ENCODE results near the gene EXOC2.
A peak's percentile ranks its signal among the peaks of the same experiment; 100 is the strongest.

Gene EXOC2

DNA sequence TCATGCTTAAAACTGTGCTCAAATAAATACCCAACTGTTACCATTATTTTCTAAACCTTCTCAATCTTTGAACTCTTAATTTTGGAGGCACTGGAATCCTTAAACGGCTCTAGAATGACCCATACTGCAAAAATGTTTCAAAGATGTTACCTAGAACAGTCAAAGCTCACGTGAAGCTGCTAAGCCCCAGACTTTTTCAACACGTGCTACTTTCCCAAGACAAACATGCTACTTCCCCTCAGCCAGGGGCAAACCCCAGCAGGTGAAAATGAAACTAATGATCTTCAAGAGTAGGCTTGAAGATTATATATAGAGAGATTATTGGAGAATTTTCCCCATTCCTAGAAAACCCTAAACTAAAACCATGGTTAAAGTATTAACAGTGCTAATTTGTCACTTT, 64.2 kb downstream of the EXOC2 start:
- no CpG with 5 or more reads among the region's 3 CpGs for WGBS, 2 donors (ENCODE audit: extremely low coverage in 2 of 2, insufficient read length in 2 of 2, insufficient replicate concordance in 1 of 2)
- Histone ChIP-seq H2BK120ac (ENCODE audit: low read depth, low read length) (no peak overlapping the region), H2AFZ (ENCODE audit: low read length) (no peak overlapping the region), H3K18ac (ENCODE audit: low read length) (no peak overlapping the region), H3K9ac (ENCODE audit: low read depth, low read length, poor library complexity) (no peak overlapping the region), H3K14ac (ENCODE audit: low read length) (no peak overlapping the region), H2BK15ac (ENCODE audit: low read length) (no peak overlapping the region), H3K4me1 (ENCODE audit: control insufficient read depth in 2 of 2, insufficient read depth in 1 of 2, low read depth in 1 of 2, low read length in 2 of 2) (peaks cover 0 to 2% of the 10 kb centered on the region in 2 donors), H3K36me3 (replicated peaks in 1 of 2; ENCODE audit: control insufficient read depth in 2 of 2, insufficient read depth in 2 of 2, low read length in 2 of 2) (peaks cover 1 to 18% of the 10 kb centered on the region in 2 donors), H3K4me3 (ENCODE audit: low read length in 2 of 2) (no peak overlapping the region), H3K27me3 (ENCODE audit: control insufficient read depth in 3 of 3, insufficient read depth in 3 of 3, low read depth in 1 of 3, low read length in 3 of 3) (no peaks in the 10 kb centered on the region), H4K8ac (ENCODE audit: low read depth, low read length) (no peak overlapping the region), H3K79me1 (ENCODE audit: low read depth, low read length) (no peaks in the 10 kb centered on the region), H3K4me2 (ENCODE audit: insufficient read depth, low read length, poor library complexity, severe bottlenecking) (no peak overlapping the region), H4K91ac (ENCODE audit: low read depth, low read length, poor library complexity) (no peak overlapping the region), H3K9me3 (replicated peaks in 1 of 2; ENCODE audit: control insufficient read depth in 2 of 2, insufficient read depth in 1 of 2, low read depth in 1 of 2, low read length in 2 of 2) (no peaks in the 10 kb centered on the region), H2BK12ac (ENCODE audit: low read length) (no peak overlapping the region), H3K23ac (ENCODE audit: low read depth, low read length, poor library complexity) (no peak overlapping the region), H3K4ac (ENCODE audit: low read length) (no peak overlapping the region), H2BK5ac (ENCODE audit: low read length) (no peak overlapping the region), H2AK5ac (ENCODE audit: low read depth, low read length) (no peak overlapping the region), H3K27ac (replicated peaks; ENCODE audit: low read length) (no peak overlapping the region)
- no peak for DNase-seq (ENCODE audit: low spot score)

DNA sequence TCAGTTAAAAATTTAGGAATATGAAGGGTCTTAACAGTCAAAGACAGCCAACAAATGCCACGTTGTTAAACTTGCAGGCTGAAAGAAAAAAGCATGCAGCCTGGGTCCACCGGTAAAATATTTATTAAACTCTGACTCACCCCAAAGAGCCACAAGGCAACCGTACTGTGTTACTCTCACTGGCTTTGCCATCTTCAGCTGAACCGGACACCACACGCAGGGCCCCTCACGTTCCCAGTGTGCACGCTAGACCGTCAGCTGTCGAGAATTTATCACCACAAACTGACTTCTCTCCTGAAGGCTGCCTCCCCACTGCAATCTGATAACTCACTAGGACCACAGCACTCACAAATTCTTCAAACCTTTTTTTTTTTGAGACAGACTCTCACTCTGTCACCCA, 66.7 kb downstream of the EXOC2 start:
- Histone ChIP-seq H4K8ac (ENCODE audit: low read depth, low read length) (no peak overlapping the region), H2BK15ac (ENCODE audit: low read length) (no peak overlapping the region), H3K4ac (ENCODE audit: low read length) (no peak overlapping the region), H3K27ac (replicated peaks; ENCODE audit: low read length) (no peak overlapping the region), H2BK5ac (ENCODE audit: low read length) (no peak overlapping the region), H3K18ac (ENCODE audit: low read length) (no peak overlapping the region), H3K79me1 (ENCODE audit: low read depth, low read length) (no peaks in the 10 kb centered on the region), H3K27me3 (ENCODE audit: control insufficient read depth in 3 of 3, insufficient read depth in 3 of 3, low read depth in 1 of 3, low read length in 3 of 3) (no peaks in the 10 kb centered on the region), H3K36me3 (replicated peaks in 1 of 2; ENCODE audit: control insufficient read depth in 2 of 2, insufficient read depth in 2 of 2, low read length in 2 of 2) (peaks cover 1 to 7% of the 10 kb centered on the region in 2 donors), H3K4me3 (ENCODE audit: low read length in 2 of 2) (no peak overlapping the region), H4K91ac (ENCODE audit: low read depth, low read length, poor library complexity) (no peak overlapping the region), H3K14ac (ENCODE audit: low read length) (no peak overlapping the region), H2AFZ (ENCODE audit: low read length) (no peak overlapping the region), H2BK120ac (ENCODE audit: low read depth, low read length) (no peak overlapping the region), H3K9ac (ENCODE audit: low read depth, low read length, poor library complexity) (no peak overlapping the region), H3K4me1 (ENCODE audit: control insufficient read depth in 2 of 2, insufficient read depth in 1 of 2, low read depth in 1 of 2, low read length in 2 of 2) (peaks cover 0 to 2% of the 10 kb centered on the region in 2 donors), H3K9me3 (replicated peaks in 1 of 2; ENCODE audit: control insufficient read depth in 2 of 2, insufficient read depth in 1 of 2, low read depth in 1 of 2, low read length in 2 of 2) (no peaks in the 10 kb centered on the region), H2AK5ac (ENCODE audit: low read depth, low read length) (no peak overlapping the region), H3K4me2 (ENCODE audit: insufficient read depth, low read length, poor library complexity, severe bottlenecking) (no peak overlapping the region), H3K23ac (ENCODE audit: low read depth, low read length, poor library complexity) (no peak overlapping the region), H2BK12ac (ENCODE audit: low read length) (no peak overlapping the region)
- no CpG with 5 or more reads among the region's 9 CpGs for WGBS, 2 donors (ENCODE audit: extremely low coverage in 2 of 2, insufficient read length in 2 of 2, insufficient replicate concordance in 1 of 2)
- DNase-seq (ENCODE audit: low spot score), result no peak

GRCh38 chr6:624979-625378, 68.0 kb downstream of the EXOC2 start:
- Histone ChIP-seq H3K4me3 (ENCODE audit: low read length in 2 of 2) (peak overlapping the region in 1 of 2 donors; percentile 14), H4K91ac (ENCODE audit: low read depth, low read length, poor library complexity) (no peak overlapping the region), H2AFZ (ENCODE audit: low read length) (no peak overlapping the region), H2BK15ac (ENCODE audit: low read length) (no peak overlapping the region), H2AK5ac (ENCODE audit: low read depth, low read length) (no peak overlapping the region), H3K36me3 (replicated peaks in 1 of 2; ENCODE audit: control insufficient read depth in 2 of 2, insufficient read depth in 2 of 2, low read length in 2 of 2) (no peaks in the 10 kb centered on the region), H3K14ac (ENCODE audit: low read length) (no peak overlapping the region), H3K9me3 (replicated peaks in 1 of 2; ENCODE audit: control insufficient read depth in 2 of 2, insufficient read depth in 1 of 2, low read depth in 1 of 2, low read length in 2 of 2) (no peaks in the 10 kb centered on the region), H3K4me2 (ENCODE audit: insufficient read depth, low read length, poor library complexity, severe bottlenecking) (no peak overlapping the region), H2BK5ac (ENCODE audit: low read length) (no peak overlapping the region), H3K27me3 (ENCODE audit: control insufficient read depth in 3 of 3, insufficient read depth in 3 of 3, low read depth in 1 of 3, low read length in 3 of 3) (no peaks in the 10 kb centered on the region), H3K79me1 (ENCODE audit: low read depth, low read length) (no peaks in the 10 kb centered on the region), H2BK120ac (ENCODE audit: low read depth, low read length) (no peak overlapping the region), H3K23ac (ENCODE audit: low read depth, low read length, poor library complexity) (no peak overlapping the region), H3K4ac (ENCODE audit: low read length) (no peak overlapping the region), H4K8ac (ENCODE audit: low read depth, low read length) (no peak overlapping the region), H2BK12ac (ENCODE audit: low read length) (no peak overlapping the region), H3K18ac (ENCODE audit: low read length) (no peak overlapping the region), H3K27ac (replicated peaks; ENCODE audit: low read length) (no peak overlapping the region), H3K4me1 (ENCODE audit: control insufficient read depth in 2 of 2, insufficient read depth in 1 of 2, low read depth in 1 of 2, low read length in 2 of 2) (peaks cover 0 to 2% of the 10 kb centered on the region in 2 donors), H3K9ac (ENCODE audit: low read depth, low read length, poor library complexity) (no peak overlapping the region)
- no peak for DNase-seq (ENCODE audit: low spot score)
- WGBS, 2 donors (ENCODE audit: extremely low coverage in 2 of 2, insufficient read length in 2 of 2, insufficient replicate concordance in 1 of 2), result no CpG with 5 or more reads among the region's 11 CpGs

DNA sequence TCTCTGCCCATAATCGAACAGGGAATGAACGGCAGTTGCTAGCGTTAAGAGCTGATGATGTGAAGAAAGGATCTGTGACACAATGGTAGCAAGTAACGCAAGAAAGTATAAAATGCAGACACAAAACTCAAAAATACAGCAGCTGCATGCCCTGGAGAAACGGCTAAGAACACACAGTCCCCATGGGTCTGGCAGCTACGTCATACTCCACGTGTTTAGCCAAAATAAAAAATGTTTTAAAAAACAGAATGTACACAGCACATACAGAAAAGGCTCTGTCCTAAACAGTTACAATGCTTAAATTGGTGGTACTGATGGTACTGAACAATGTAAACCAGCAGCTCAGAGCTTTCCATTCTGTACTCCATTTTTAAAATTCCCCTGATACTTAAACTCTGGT, 70.5 kb downstream of the EXOC2 start:
- peaks cover 1 to 2% of the 10 kb centered on the region in 2 donors for H3K9me3 ChIP-seq (replicated peaks in 1 of 2; ENCODE audit: control insufficient read depth in 2 of 2, insufficient read depth in 1 of 2, low read depth in 1 of 2, low read length in 2 of 2)
- no peaks in the 10 kb centered on the region for H3K79me1 ChIP-seq (ENCODE audit: low read depth, low read length)
- no peak overlapping the region for H3K23ac ChIP-seq (ENCODE audit: low read depth, low read length, poor library complexity)
- H3K18ac ChIP-seq (ENCODE audit: low read length), result no peak overlapping the region
- H3K14ac ChIP-seq (ENCODE audit: low read length), result no peak overlapping the region
- H2BK15ac ChIP-seq (ENCODE audit: low read length), result no peak overlapping the region
- H3K4me1 ChIP-seq (ENCODE audit: control insufficient read depth in 2 of 2, insufficient read depth in 1 of 2, low read depth in 1 of 2, low read length in 2 of 2), result peaks cover 0 to 2% of the 10 kb centered on the region in 2 donors
- no peak overlapping the region for H2AFZ ChIP-seq (ENCODE audit: low read length)
- H3K27ac ChIP-seq (replicated peaks; ENCODE audit: low read length), result no peak overlapping the region
- H3K27me3 ChIP-seq (ENCODE audit: control insufficient read depth in 3 of 3, insufficient read depth in 3 of 3, low read depth in 1 of 3, low read length in 3 of 3), result no peaks in the 10 kb centered on the region
- H3K4me3 ChIP-seq (ENCODE audit: low read length in 2 of 2), result no peak overlapping the region
- H2AK5ac ChIP-seq (ENCODE audit: low read depth, low read length), result no peak overlapping the region
- no peak overlapping the region for H4K8ac ChIP-seq (ENCODE audit: low read depth, low read length)
- H3K36me3 ChIP-seq (replicated peaks in 1 of 2; ENCODE audit: control insufficient read depth in 2 of 2, insufficient read depth in 2 of 2, low read length in 2 of 2), result peaks cover 0 to 13% of the 10 kb centered on the region in 2 donors
- no peak for DNase-seq (ENCODE audit: low spot score)
- H2BK12ac ChIP-seq (ENCODE audit: low read length), result no peak overlapping the region
- no peak overlapping the region for H3K4ac ChIP-seq (ENCODE audit: low read length)
- no peak overlapping the region for H2BK120ac ChIP-seq (ENCODE audit: low read depth, low read length)
- H4K91ac ChIP-seq (ENCODE audit: low read depth, low read length, poor library complexity), result no peak overlapping the region
- no peak overlapping the region for H3K4me2 ChIP-seq (ENCODE audit: insufficient read depth, low read length, poor library complexity, severe bottlenecking)
- H3K9ac ChIP-seq (ENCODE audit: low read depth, low read length, poor library complexity), result no peak overlapping the region
- no CpG with 5 or more reads among the region's 7 CpGs for WGBS, 2 donors (ENCODE audit: extremely low coverage in 2 of 2, insufficient read length in 2 of 2, insufficient replicate concordance in 1 of 2)
- H2BK5ac ChIP-seq (ENCODE audit: low read length), result no peak overlapping the region
